GM19467 (cell line): ENCODE results near the gene MACROH2A1.

Source experiments
- ATAC-seq: cut with Tn5 transposase; IDR thresholded peaks from one replicate; pipeline ENCODE4 v1.9.1; 2021; ENCODE audit warnings: mild to moderate bottlenecking, moderate library complexity; ENCODE audit not compliant: unreplicated experiment

Gene MACROH2A1

DNA sequence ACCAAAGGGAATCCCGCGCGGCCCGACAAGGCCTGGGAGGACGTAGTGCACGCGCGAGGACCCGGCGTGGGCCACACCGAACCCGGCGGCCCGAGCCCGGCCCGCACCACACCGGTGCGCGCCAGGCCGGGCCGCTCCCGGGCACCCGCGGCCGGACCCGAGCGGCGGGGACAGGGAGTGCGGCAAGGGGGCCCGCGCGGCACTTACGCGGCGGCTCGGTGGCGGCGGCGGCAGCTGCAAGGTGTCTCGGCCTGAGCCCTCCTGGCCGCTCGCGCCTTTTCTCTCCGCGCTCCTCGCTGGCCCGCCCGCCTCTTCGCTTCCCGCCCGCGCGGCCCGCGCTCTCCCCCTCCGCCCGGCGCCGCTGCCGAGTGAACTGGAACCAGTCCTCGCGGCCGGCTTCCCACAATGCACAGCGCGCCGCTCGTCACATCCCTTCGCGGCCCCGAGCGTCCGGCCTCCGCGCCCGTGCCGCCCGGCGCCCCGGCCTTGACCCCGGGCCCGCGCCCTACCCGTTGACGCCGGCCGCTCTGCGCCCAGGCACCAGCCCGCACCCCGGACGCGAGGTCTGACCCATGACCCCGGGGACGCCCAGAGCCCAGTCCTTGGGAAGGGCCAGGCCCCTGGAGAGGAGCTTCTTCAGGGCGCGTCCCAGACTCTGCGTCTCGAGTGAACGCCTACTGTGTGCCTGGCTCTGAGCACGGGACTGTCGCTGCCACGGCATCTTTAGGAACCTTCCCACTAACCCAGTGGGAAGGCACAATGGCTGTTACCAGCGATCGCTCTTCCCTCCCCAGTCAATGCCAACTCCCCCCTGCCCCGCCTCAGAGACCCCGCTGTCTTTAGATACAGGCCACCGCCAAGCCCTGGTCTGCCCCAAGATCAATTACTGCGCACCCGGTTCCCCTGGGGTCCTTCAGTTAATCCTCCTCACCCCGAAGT, at the start of gene MACROH2A1:
TSS of gene MACROH2A1 (minus strand) at position 377 of the 939 bp plus-strand sequence. CDS start 10,138 bp downstream, outside the sequence.
- peak; percentile 88 for ATAC-seq

DNA sequence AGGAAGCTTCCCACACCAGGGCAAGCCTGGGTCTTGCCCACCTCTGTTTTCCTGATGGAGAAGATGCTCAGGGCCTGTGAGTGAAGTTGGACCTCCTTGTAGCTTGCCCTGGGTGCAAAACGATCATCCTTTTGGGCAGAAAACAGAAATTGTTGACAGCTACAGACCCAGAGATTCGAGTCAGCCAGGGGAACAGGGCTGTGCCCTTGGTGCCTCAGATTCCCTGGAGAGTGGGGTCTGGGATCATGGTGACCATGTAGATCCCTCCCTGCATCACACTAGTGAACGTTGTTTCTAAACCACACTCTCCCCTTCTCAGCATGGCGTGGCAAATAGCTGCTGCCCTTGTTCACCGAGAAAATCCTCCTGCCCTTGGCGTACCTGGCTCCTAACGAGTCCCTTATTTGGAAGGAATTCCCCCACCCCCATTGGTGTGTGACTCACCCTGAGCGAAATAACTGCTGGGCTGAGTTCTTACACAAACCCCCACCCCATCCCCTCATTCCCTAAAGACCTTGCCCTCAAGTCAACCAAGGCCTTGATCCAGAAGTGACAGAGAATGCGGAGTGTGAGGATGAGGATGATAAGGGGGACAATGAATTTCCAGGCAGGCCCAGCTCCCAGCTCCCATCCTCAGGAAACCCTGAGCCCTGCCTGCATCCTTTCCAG, 49.2 kb upstream of the MACROH2A1 start:
- ATAC-seq: no peak

DNA sequence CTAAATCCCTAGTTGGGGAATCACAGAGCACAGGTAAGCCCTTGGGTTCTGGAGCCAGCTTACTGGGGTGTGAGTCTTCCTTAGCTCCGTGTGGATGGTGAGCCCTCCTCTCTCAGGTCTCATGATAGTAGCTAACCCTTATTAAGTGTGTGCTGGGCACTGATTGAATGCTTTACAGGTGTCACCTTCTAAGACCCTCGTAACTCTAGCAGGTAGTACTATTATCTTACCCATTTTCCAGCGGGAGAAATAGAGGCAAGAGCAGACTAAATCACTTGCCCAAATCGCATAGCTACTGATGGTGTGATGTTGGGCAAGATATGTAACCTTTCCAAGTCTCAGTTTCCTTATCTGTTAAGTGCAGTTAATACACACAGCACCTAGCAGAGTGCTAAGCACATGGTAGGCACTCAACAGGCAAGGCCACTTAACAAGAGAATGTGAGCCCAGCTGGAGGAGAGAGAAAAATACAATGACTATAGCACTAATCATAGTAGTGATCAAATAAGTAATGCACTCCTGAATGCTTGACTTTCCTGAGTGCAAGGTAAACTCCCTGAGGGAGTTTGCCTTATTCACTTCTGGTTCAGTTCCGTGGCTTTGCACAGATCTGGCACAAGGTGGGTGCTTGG, 48.4 kb upstream of the MACROH2A1 start, which contains the start of gene DCANP1:
TSS of gene DCANP1 (minus strand) at position 51 of the 632 bp plus-strand sequence. CDS start 240 bp downstream, outside the sequence.
- ATAC-seq: no peak

DNA sequence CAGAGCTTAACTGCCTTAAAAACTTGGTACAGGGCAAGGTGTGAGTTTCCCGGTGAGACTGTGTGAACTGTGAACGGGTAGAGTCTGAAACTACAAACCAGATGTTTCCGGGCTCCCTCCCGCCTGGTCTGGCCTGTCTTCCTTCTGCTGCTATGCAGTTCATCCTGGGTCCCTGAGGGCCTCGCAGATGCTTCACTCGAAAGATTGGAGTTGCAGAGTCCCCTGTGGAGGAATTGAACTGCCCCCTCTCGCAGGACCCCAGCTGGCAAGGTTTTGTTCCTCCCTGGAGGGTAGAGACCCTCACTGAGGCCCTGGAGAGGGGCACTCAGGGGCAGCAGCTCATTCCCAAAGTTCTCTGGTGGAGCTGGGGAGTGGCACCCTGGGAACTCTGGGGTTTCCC, 47.6 kb upstream of the MACROH2A1 start:
- no peak for ATAC-seq

DNA sequence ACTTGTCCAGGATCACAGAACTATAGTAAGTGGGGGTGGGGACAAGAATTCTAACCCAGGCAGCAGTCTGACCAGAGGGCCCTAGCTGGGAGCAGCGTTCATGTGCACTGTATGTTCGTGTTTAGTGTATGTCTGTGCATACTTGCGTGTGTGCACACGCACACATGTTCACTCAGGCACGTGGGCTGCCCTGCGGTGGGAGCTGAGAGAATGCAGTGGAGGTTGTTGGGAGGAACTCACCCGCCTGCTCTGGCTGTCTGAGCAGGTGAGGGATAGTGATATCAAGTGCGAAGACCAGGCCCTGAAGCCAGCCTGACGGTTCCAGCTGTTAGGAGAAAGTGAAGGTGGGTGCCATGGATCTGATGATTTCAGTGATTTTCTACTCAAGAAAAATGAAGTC, 47.2 kb upstream of the MACROH2A1 start:
- no peak for ATAC-seq

DNA sequence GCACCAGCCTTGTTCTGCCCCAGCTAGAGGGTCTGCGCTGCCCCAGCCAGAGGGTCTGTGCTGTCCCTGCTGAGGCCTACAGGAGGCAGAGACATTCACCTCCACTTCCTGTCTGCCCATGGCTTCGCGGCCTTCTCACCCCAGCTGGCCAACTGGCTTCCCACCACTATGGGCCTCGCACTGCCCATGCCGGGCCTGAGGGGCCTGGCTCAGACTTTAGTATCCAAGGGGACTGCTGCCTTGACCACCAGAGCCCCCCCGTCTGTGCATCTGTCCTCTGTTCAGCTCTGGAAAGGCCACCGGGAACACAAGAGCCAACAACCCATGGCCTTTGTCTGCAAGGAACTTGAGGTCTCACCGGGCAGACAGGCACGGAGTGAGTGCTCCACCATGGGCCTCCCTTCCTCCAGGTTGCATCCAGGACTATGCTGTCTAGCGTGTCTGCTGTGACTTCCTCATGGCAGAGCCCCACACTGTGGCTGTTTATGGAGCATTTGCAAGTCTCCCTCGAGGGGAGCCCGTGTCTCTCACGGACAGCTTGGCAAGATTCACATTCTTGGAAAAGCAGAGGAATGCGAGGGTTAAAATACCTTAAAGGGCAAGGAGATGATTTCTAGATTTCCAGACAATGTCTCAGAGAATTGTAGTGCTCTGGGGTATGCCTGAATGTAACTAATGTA, 46.4 kb upstream of the MACROH2A1 start:
- no peak for ATAC-seq

DNA sequence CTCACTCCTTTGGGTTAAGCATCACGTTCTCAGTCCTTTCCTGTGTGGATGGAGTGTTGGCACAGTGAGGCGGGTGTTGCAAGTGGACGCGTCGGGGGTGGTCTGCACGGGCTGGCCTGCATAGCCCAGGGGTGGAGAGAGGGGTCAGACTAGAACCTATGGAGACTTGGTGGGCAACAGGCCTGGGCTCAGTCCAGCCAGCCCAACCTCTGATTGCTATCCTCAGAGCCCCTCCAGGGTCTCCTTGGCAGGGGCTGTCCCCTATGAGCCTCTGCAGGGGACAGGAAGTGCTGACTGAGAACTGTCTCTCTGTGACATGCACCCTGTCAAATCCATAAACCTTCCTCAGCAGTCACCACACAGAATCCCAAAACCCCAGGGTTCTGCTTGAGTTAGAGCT, 45.9 kb upstream of the MACROH2A1 start:
- ATAC-seq: no peak

DNA sequence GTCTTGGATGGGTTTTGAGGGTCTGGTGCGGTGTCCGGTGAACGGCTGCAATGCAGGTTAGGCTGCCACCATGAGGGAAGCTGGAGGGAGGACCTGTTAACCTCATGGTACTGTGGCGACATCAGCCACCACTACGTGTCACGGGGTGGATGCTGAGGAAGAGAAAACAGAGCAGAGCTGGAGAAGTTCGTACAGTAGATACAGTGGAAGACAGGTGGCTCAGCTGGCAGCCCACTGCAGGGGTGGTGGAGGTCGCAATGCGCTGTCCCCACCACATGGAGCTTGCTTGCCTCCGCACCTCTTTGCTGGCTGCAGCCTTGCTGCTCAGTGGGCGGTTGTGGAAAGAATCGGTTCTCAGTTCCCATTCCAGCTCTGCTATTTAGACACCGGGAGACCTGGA, 45.3 kb upstream of the MACROH2A1 start:
- no peak for ATAC-seq

DNA sequence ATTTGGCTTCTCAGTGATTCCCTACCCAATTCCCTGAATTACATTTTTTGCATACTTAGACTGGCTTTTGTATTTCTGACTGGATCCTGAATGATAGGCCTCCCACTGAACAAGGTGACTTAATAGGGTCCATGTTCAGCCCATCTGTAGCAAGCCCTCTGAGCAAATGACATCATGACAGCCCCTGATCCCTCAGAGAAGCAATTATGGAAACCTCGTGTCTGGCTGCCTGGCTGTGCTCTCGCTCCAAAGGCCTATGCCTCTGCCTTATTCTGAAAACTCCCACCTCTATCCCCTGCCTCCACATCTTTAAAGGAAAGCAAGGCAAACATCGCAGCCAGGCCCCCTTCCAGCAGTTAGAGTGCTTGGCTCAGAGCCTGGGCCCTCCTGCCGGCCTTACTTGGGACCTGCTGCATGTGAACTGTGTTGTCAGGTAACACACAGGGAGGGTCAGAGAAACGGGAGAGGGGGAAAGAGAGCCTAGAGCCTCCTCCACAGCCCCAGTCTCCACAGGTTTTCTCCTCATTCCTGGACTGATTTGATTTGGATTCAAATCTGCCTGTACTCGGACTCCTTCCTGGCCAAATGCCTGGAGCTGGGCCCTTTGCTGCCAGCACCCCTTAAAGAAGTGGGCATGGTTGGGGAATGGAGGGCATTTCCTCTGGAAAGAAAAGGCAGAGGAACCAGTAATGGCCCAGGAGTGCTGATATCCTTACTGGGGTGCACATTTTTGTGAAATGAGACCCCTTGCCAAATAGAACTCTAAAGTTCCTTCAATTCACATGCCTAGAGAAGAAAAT, 44.3 kb upstream of the MACROH2A1 start:
- no peak for ATAC-seq

DNA sequence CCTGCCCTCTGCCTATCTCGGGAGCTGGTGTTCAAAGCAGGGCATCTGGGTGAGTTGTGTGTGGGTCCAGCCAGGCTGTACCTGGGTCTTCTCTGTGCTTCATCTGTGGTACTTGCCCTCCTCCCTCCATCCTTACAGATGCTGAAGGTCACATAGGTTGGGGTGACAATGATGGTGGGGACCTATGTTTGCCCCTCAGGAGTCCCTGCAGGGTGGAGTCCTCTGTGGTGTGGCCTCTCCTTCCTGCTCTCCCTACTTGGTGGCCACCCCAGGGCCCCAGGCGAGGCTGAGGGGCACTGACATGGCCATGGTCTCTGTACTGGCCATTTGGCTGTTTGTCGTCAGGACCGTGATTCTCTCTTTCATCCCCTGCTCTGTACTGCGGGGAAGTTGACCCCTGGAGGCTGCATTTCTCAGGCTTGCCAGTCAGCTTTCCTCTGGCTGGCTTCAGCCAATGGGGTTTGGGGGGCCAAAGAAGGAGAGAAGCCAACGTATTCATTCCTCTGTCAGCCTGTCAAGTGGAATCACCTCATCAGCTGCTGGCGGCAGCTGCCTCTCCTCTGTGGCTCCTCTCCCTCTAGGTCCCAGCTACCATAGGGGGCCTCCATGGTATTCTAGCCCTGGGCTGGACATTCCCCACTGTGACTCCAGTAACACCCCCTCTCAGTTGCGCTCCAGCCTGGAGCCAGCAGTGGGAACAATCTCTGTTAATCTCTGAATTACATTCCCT, 43.6 kb upstream of the MACROH2A1 start:
- no peak for ATAC-seq

DNA sequence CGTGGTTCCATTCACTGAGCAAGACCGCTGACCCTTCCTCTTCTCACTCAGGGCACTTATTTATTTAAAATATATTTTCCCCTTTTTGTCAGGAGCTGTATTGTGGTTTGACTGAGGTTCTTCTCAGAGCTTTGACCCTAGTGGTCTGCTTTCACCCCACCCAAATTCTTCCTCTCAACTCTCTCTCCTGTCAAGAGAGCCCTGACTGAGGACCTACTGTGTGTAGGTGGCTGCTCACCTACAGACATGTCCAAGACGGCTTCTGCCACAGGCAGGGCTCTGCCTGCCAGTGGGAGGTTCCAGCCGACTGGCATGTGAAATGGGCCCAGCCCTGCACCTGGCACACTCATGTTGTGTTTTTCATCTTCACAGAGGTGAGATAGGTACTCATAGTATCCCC, 42.9 kb upstream of the MACROH2A1 start:
- ATAC-seq: no peak

DNA sequence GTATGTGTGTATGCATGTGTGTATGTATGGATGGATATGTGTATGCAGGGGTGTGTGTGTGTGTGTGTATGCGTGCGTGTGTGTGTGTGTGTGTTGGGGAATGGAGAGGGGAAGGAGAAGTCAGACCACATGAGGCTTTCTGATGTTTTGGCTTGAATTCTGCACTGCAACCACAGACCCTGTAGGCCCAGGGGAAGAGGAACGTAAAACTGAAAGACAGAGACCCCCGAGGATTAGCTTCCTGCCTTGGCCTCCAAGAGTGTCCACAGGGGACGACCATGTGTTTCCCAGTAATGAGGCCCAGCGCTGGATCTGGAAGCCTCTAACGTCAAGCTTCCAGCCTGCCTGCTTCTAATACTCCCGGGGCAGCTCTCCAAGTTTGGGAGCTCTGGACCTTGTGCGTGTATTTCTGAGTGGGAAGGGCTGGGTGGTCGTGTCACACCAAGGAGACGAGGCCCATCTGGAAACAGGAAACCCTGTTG, 42.4 kb upstream of the MACROH2A1 start:
- no peak for ATAC-seq

DNA sequence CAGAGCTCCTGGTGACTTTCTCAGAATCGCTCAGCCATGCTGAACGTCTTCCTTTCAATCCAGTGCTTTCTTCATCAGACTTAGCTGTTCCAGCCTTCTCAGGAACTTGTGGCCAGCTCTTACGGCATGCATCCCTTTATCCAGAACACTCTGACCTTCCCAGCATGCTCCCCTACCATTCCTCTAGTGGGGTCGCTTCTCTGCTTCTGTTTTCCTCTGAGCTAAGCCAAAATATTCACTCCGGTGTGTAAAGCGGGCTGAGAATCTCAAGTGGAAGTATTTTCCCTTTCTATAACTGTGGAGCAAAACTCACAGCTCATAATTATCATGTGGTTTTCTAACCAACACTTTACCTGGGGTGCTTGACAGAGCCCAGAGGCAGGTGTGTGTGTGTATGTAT, 41.9 kb upstream of the MACROH2A1 start:
- no peak for ATAC-seq

DNA sequence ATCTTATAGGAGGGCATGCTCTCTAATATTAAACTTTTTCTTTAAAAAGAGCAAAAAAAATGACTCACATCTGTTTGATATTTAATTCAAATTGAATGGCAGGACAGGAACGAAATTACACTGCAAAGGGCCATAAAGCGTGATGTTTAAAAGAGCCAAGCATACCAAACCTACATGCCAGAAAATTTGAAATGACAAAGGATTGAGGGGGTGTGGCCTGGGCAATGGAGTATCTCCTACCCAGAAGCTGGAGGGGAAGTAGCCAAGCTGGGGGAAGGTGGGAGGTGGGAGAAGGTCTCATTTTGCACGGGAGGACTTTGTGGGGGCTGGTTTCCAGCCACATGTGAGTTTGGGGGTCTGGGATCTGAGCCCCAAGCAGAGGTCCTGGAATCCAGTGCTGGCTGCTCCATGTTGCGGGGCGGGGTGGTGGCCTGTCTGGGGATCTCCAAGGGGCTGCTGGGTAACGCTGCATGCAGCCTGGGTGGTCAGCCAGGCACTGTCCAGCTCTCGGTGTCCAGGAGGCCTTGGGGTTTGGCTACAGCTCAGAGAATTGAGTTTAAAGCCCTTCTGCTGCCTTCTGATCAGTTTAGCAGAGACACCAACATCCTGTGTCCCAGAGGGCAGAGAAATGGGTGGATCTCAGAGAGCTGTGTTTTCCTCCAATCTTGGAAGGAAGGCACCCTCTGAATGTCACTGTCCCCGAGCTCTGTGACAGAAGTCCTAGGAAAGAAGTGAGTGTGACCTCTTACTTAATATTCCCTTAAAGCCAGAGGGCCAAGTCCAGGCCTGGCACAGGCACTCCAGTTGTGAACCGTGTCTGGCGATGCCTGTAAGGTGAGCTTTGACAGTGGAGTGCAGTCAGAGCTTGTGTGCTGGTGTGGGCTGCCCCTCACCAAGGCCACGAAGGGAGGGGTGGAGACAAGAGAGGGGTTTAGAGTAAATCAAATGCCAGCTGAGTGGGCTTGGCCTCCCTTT, 40.5 kb upstream of the MACROH2A1 start:
- no peak for ATAC-seq

DNA sequence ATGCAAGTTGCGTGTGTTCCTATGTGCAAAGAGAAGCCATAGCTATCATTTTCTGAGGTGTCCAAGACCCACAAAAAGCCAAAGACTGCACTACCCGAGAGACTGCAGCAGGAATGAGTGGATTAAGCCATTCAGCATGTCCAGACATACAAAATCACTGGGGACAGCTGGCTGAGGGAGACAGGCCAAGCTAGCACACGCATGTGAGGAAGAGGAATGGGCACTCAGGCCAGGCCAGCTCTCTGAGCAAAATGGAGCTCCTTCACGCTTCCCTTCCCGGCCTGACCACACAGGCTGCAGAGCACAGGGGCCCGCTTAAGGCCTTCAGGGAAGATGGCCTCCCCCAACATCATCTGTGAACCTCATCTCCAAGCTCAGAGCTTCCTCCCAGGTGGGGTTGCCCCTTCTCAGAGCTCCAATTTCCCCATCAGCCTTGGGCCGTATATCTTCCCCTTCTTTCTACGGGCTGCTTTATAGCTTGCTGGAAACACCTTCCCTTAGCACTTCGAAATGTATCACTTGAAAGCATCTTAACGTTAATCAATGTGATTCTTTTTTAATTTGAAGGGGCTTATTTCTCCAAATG, 39.7 kb upstream of the MACROH2A1 start:
- ATAC-seq: no peak

DNA sequence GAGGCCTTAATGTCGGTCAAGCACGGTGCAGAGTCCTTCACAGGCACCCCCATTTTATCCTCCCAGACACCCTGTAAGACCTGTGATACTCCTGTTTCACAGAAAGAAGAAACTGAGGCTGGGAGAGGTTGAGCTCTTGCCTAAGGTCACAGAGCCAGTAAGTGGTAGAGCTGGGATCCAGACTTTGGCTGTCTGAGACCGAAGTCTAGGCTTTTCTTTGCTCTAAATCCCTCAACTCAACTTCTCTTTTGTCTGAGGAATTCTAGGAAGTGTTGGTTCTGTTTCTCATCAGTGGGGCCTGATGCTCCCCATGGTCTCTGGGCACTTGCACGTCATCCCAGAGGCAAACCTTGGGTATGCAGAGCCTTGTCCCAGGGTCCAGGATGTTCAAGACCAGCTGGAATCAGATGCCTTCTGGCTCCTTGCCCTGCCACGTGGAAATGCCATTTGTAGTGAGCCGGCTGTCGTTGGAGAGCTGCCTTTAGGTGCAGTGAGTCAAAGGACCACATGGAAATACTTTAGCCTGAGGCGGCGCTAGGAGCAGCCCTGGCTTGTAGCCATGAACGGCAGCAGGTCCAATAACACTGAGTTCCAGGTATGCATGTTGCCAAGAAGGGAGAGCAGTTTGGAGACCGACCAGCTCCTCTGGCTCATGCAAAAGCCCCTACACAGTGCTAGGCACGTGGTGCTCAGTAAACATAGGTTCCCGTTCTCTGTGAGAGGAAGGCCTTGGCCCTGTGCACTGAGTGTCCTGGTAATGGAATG, 38.9 kb upstream of the MACROH2A1 start:
- no peak for ATAC-seq

DNA sequence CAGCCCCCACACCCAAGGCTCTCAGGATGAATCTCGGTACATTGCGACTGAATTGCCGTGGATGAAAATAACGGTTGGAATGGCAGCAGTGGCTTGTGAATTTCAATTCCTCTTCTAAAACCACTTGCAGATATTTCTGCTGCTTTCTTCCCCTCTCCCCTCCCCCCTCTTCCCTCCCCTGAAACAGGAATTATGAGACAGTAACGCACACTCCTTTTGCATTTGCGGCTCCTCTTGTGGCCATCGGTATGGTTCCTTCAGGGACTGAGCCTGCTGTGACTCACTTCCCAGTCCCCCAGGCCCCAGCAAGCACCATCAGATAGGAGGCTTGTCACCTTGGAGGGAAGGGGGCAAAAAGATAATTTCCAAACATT, 38.4 kb upstream of the MACROH2A1 start:
- ATAC-seq: no peak
